SU-DHL-6 (cell line): Measurements from ENCODE around the gene RAB1B.

ENCODE experiments used
- H2AFZ ChIP-seq: fragments of 200-600 bp; sonication (generic); 2 replicates; pipeline ENCODE4 v1.6.1; 2014; ENCODE audit warnings: low read depth, mild to moderate bottlenecking, moderate library complexity, mixed read lengths, antibody characterized with exemption, low read length; ENCODE audit not compliant: severe bottlenecking
- H3F3A ChIP-seq: fragments of 200-600 bp; shearing (Covaris generic); 2 replicates; pipeline ENCODE4 v1.6.0; 2016; ENCODE audit warnings: antibody characterized with exemption, mild to moderate bottlenecking; ENCODE audit not compliant: insufficient read depth
- H3K27ac ChIP-seq: fragments of 200-600 bp; sonication (generic); 2 replicates; pipeline ENCODE4 v1.5.1; 2016; ENCODE audit warnings: low read depth, mild to moderate bottlenecking, low read length, moderate library complexity, mixed read lengths
- H3K27me3 ChIP-seq: fragments of 200-600 bp; sonication (generic), shearing (Covaris generic); 2 replicates; pipeline ENCODE4 v1.6.0; 2014; ENCODE audit warnings: mild to moderate bottlenecking, low read length
- H3K36me3 ChIP-seq: fragments of 200-600 bp; sonication (generic); 2 replicates; pipeline ENCODE4 v1.6.1; 2014; ENCODE audit warnings: mild to moderate bottlenecking, low read length, mixed read lengths
- H3K4me2 ChIP-seq: fragments of 300-600, 200-600 bp; shearing (Covaris generic), sonication (generic); 2 replicates; pipeline ENCODE4 v1.6.0; 2014; ENCODE audit warnings: low read length, low read depth, mild to moderate bottlenecking; ENCODE audit not compliant: poor library complexity, severe bottlenecking
- H3K4me3 ChIP-seq: fragments of 200-600 bp; sonication (generic); 2 replicates; pipeline ENCODE4 v1.5.1; 2014; ENCODE audit warnings: antibody characterized with exemption, low read length, mild to moderate bottlenecking, mixed read lengths; ENCODE audit not compliant: insufficient read depth, poor library complexity, severe bottlenecking
- H3K79me2 ChIP-seq: fragments of 200-600 bp; sonication (generic); 2 replicates; pipeline ENCODE4 v1.6.1; 2014; ENCODE audit warnings: mild to moderate bottlenecking, low read length, moderate library complexity; ENCODE audit not compliant: insufficient read depth
- H3K9ac ChIP-seq: fragments of 200-600 bp; sonication (generic); 2 replicates; pipeline ENCODE4 v1.7.0; 2014; ENCODE audit warnings: mild to moderate bottlenecking, low read length
- H3K9me2 ChIP-seq: fragments of 200-600 bp; sonication (generic); replicated peaks from 2 replicates; pipeline ENCODE4 v1.6.1; 2014; ENCODE audit warnings: low read length; ENCODE audit not compliant: insufficient read depth
- H3K9me3 ChIP-seq: fragments of 200-600 bp; sonication (generic); 2 replicates; pipeline ENCODE4 v1.6.1; 2014; ENCODE audit warnings: low read length, mixed read lengths; ENCODE audit not compliant: insufficient read depth
- H4K20me1 ChIP-seq: fragments of 200-600 bp; sonication (generic); 2 replicates; pipeline ENCODE4 v1.6.1; 2014; ENCODE audit warnings: low read depth, mild to moderate bottlenecking, antibody characterized with exemption, low read length, moderate library complexity, mixed read lengths
- CTCF ChIP-seq: fragments of 200-600 bp; sonication (generic); IDR thresholded peaks from one replicate; pipeline ENCODE4 v1.5.1; 2017; ENCODE audit warnings: antibody characterized with exemption, mild to moderate bottlenecking, low read length, moderate library complexity; ENCODE audit not compliant: insufficient read depth, poor library complexity, severe bottlenecking
- EZH2phosphoT487 ChIP-seq: fragments of 200-600 bp; sonication (generic), shearing (Covaris generic); conservative IDR thresholded peaks from 2 replicates; pipeline ENCODE4 v1.6.1; 2018; ENCODE audit warnings: mild to moderate bottlenecking, antibody characterized with exemption, low read length, moderate library complexity, mixed read lengths

The RAB1B gene

GRCh38 chr11:66226101-66226500, 42.3 kb upstream of the RAB1B start:
- Histone ChIP-seq H3K36me3 (no peaks in the 10 kb centered on the region), H3K9ac (no peak overlapping the region), H3K4me3 (no peak overlapping the region), H3K27ac (no peak overlapping the region), H3K4me2 (no peak overlapping the region), H3K9me3 (no peaks in the 10 kb centered on the region), H3K27me3 (no peaks in the 10 kb centered on the region), H3K79me2 (no peaks in the 10 kb centered on the region), H3F3A (no peaks in the 10 kb centered on the region), H4K20me1 (no peaks in the 10 kb centered on the region), H3K9me2 (no peaks in the 10 kb centered on the region), H2AFZ (no peak overlapping the region)
- no peak for TF ChIP-seq CTCF
- TF ChIP-seq EZH2phosphoT487, result no peak

GRCh38 chr11:66227700-66228099, 40.7 kb upstream of the RAB1B start:
- TF ChIP-seq CTCF (no peak), EZH2phosphoT487 (no peak)
- no peaks in the 10 kb centered on the region for H3K36me3 ChIP-seq

GRCh38 chr11:66228521-66228920, 39.9 kb upstream of the RAB1B start:
- H3K4me2 ChIP-seq, result no peak overlapping the region
- H2AFZ ChIP-seq, result no peak overlapping the region
- no peaks in the 10 kb centered on the region for H3K9me3 ChIP-seq
- H4K20me1 ChIP-seq, result no peaks in the 10 kb centered on the region
- H3K27me3 ChIP-seq, result no peaks in the 10 kb centered on the region
- H3K4me3 ChIP-seq, result no peak overlapping the region
- H3K27ac ChIP-seq, result no peak overlapping the region
- H3K9ac ChIP-seq, result no peak overlapping the region
- TF ChIP-seq EZH2phosphoT487 (no peak), CTCF (no peak)
- H3K79me2 ChIP-seq, result no peaks in the 10 kb centered on the region
- no peaks in the 10 kb centered on the region for H3K9me2 ChIP-seq
- no peaks in the 10 kb centered on the region for H3F3A ChIP-seq
- no peaks in the 10 kb centered on the region for H3K36me3 ChIP-seq

More at GRCh38 chr11:66227700-66228099, 40.7 kb upstream of the RAB1B start:
- Histone ChIP-seq H3K9ac (no peak overlapping the region), H4K20me1 (no peaks in the 10 kb centered on the region), H3K4me2 (no peak overlapping the region), H3K9me3 (no peaks in the 10 kb centered on the region), H3K4me3 (no peak overlapping the region), H2AFZ (no peak overlapping the region), H3K27ac (no peak overlapping the region), H3K27me3 (no peaks in the 10 kb centered on the region), H3F3A (no peaks in the 10 kb centered on the region), H3K79me2 (no peaks in the 10 kb centered on the region), H3K9me2 (no peaks in the 10 kb centered on the region)
